Anterior cingulate cortex (tissue), 58 donors: ENCODE data around the gene LTBR.
A peak's percentile ranks its signal among the peaks of the same experiment; 100 is the strongest.
"Not testable (repeated sequence)": the region's sequence is repeated elsewhere in the genome, so short reads cannot be mapped to it uniquely, and the experiment has no call there.

Experiments
- DNase-seq, 58 donors: peaks; one replicate each; lab custom pipeline; 2025; lab: John Stamatoyannopoulos, UW

LTBR gene

DNA sequence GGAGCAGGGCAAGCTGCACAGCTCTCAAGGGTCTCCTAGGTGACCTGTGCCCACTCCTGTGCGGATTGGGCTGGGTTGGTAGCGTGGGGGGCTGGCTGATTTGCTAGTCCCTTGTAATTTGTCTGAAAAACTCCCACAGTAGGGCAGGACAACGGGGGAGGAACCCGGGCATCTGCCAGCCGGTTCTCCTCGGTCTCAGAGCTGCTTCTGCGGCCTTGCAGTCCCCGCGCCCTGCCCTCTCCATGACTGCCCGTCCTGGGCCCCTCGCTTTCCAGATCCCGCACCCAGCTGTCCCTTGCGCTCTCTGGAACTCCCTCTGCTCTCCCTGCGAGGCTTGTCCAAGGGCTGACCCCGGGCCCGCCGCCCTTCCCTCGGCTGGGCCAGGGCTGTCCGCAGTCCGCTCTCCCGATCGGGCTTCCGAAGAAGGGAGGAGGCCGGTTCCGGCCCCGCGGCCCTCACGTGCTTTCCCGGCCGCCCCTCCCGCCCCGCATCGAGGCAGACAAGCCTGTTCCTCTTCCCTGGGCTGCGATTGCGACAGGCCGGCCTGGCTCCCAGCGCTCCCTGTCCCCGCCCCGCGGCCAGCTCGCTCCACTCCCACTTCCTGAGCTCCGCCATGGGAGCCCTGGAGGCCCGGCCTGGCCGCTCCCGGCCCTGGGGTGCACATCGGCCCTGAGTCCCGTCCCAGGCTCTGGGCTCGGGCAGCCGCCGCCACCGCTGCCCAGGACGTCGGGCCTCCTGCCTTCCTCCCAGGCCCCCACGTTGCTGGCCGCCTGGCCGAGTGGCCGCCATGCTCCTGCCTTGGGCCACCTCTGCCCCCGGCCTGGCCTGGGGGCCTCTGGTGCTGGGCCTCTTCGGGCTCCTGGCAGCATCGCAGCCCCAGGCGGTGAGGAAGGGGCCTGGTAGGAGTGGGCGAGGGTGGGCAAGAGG, at the start of gene LTBR:
Gene LTBR, plus strand, starts transcription at position 591 of the 927 bp plus-strand sequence. Its CDS starts 197 bp downstream, at position 788.
- DNase-seq = peak in 50 of 58 donors; percentile 25 to 72 (median 48)

DNA sequence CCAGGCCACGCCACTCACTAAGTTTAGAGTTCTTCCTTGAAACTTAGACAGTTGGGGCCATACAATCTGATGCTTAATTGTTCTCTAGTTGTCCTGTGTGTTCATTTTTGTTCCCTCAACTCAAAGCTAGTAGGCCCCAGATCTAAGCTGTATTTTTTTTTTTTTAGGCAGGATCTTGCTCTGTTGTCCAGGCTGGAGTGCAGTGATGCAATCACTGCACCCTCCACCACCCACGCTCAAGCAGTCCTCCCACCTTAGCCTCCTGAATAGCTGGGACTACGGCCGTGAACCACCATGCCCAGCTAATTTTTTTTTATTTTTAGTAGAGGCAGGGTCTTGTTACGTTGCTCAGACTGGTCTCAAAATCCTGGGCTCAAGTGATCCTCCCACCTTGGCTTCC, 49.6 kb upstream of the LTBR start:
- no peak for DNase-seq

DNA sequence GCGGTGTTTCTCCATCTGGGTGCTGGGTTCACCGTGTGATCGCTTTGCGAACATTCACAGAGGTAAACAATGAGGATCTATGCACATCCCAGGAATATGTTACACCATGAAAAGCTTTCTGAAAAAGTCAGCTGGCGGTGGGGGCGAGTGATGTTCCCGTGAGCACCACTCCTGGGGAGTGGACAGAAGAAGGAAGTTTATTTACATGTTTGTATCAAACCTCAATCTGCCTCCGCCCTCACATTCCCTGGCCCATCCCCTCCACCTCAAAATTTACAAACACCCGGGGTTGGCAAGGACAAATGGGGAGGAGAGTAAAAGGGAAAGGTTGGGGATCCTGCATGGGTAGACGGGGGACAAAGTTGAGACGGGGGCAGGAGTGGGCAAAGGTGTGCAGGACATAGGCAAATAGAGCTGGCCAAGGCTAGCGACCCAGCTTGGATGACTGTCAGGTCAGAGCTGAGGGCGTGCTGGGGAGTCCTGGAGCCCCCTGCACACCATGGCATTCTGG, 49.0 kb upstream of the LTBR start:
- no peak for DNase-seq

DNA sequence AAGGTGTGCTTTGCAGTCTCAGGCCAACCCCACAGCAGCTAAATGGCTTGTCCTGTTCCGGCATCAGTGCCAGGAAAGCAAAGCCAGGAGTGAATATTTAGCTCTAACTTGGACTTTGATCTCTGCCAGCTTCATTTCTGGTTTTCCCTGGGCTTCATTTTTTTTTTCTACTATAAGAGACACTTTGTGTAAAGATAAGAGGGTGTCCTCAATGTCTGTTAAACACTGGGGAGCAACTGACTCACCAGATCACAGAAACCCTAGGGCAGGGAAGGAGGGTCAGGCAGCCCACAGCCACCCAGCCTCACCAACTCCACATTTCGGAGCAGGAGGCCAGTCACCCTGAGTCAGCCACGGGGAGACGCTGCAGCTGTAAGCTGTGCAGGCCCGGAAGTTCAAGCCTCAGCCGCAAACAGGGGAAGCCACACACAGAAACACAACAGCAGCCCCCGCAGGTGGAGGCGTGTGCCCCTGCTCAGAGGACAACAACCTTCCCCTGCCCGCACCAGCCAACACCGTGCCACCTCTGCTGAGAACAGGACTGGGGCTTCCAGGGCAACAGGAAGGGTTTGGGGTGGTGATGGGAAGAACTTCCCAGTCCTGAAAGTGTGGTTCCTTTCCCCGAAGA, 48.4 kb upstream of the LTBR start:
- DNase-seq = peak in 15 of 58 donors; percentile 11 to 64 (median 31)

DNA sequence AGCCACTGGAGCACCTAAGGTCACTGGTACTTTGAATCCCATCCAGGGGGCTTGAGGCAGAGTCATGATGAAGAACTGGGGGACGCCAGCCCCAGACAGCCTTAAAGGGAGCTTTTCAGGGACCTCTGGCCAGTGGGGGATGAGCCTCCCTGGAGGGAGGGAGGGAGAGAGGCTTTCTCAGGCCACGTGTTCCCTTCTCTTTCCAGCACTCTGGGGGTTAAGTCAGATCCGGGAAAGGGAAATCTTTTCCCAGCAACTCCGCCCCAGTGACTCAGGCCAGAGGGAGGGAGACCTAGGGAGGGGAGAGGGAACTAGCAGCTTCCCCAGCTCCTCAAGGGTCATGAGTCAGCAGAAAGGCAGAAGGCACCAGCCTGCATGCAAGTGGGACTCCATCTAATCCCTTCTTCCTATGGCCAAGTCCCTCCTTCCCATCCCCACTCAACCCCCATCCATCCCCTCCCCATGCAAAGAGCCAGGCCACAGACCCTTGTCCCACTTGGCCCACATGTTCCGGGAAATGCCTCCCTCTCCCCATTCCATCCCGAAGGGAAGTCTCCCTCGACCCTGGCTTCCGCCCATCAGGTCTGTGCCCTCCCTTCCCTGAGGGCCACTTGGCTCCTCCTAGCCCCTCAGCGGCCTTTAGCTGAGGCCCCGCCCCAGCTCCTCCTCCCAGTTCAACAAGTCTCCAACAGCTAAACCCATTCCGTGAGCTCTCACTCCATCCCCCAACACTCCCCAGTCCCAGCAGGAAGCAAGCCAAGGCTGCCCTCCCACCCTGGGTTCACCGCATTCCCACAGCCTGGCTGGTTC, 47.7 kb upstream of the LTBR start:
- peak in 50 of 58 donors; percentile 25 to 95 (median 66) for DNase-seq

DNA sequence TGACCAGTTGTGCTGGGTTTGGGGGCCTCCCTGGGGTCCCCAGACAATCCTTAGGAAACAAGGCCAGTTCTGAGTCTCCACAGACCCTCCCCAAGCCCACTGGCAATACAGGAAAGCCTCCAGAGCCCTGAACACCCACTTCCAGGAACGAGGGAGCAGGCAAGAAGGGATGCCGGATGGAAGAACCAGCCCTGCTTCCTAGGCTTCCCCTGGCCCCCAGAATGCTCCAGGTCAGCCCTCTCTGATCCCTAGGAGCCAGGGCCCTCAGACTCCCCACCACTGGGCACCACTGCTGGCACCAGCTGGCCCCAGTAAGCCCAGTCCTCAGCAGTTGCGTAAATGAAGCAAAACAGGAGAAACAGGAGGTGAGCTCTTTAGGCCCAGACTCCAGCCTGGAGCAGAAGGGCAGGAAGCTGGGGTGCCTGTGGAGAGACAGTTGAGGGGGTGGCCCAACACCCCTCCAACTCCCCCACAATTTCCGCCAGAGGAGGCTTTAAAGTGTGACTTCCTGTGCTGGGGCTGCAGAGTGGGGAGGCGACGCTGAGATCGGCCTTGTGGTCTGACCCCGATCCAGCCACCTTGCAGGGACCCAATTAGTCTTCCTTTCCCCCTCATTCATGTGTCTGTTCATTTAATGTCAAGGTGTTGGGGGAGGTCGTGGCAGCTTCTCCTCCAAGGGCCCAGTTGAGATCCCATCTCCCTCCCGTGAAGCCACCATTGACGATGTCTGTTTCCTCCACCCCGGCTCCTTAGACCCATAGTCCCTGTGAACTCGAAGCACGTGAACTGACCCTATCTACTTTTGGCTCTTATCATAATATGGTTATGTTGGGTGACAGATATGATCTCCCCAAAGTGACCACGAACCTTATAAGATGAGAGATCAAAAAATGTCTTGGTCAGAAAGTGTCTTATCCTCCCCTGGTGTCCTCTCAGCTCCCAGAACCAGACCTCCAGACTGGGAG, 46.8 kb upstream of the LTBR start:
- no peak for DNase-seq

DNA sequence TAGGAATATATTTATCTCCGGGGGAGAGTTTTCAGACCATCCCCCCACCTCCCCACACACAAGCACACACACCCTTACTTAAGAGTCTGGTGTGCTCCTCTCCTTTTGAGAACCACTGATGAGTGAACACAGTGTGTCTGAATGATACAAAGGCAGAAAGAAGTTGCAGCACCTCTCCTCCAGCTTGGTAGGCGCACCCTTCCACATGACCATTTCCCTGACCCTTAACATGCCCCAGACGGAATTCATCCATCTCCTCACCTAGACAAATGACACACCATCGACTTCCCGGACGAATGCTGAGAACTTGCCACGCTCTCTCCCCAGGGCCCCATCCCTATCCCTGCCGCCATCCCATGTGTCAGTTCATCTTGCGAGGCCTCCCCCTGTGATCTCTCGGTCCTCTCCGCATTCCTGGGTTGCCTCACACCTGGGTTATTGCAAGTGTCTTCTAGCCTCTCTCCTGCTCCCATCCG, 46.0 kb upstream of the LTBR start:
- DNase-seq = no peak

DNA sequence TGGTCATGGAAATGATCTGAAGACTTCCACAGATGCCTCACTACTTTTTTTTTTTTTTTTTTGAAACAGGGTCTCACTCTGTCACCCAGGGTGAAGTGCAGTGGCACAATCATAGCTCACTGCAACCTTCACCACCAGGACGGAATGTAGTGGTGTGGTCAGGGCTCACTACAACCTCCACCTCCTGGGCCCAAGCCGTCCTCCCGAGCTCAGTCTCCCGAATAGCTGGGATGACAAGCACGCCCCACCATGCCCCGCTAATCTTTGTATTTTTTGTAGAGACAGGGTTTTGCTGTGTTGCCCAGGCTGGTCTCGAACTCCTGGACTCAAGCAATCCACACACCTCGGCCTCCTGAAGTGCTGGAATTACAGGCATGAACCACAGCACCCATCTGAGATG, 45.4 kb upstream of the LTBR start:
- DNase-seq = not testable (repeated sequence)

DNA sequence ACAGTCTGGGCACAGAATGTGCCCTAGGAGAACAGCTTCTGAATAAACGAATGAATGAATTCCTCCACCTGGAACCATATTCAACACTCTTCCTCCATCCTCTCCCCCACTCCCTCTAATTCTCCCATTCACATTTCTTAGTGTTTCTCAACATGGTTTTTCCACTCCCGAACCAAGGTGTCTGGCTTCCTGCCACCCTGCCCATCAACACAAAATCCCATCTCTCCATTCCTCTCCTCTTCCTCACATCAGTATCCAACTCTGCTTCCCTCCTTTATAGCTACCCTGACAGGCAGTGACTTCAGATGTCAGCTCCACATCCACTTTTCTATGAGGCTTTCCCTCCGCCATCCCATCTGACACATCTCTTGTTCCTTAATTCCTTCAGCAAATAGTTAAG, 45.0 kb upstream of the LTBR start:
- DNase-seq = no peak

DNA sequence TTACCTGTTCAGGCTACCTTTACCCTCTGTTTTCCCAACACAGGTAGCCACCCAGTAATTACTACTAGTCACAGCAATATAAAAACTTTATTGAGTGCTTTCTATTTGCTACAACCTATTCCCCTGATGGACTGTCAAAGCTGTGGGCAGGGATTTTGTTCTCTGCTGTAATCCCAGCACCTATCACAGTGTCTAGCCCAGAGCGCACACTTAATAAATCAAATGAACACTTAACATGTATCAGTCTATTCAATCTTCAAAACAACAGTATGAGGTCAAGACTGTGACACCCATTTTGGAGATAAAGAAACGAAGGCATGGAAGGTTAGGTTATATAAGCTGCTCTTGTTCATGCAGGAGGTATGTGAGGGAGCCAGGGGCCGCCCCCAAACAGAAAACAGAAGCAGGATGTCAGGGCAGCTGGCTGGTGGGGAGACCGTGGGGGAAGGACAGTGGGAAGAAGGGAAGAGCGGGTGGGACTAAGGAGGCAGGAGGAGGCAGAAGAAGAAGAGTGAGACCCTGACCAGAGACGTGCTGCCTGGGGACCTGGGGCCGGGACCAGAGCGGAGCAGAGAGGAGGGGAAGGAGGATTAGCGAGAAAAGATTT, 43.8 kb upstream of the LTBR start:
- DNase-seq = peak in 1 of 58 donors; percentile 15

DNA sequence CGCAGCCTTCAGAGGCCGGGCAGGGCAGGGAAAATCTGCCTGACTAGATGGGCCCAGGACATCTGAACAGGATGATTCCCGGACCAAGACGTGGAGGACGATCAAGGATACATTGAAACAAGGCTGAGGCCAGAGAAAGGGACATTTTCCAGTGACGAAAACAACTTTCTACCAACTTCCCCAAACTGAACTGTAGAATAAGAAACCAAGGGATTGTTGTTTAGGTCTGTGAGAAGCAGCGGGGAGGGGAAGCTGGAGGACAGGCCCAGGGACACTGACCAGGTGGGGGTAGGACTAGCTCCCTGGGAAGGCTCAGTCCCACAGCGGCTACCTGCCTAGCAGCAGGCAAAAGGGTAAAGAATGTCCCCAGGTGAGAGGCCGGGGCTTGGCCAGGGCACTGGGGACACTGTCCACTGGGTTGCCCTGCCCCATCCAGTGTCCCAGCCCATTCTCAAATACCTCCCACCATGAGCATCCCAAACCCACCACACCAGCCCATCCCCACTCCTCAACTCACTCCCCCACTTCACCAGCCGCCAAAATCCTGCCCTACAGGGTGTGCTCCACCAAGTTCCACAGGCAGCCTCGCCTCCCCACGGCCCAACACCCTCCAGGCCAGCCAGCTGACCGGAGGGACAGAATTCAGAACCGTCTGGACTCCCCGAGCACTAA, 43.1 kb upstream of the LTBR start:
- DNase-seq = no peak

DNA sequence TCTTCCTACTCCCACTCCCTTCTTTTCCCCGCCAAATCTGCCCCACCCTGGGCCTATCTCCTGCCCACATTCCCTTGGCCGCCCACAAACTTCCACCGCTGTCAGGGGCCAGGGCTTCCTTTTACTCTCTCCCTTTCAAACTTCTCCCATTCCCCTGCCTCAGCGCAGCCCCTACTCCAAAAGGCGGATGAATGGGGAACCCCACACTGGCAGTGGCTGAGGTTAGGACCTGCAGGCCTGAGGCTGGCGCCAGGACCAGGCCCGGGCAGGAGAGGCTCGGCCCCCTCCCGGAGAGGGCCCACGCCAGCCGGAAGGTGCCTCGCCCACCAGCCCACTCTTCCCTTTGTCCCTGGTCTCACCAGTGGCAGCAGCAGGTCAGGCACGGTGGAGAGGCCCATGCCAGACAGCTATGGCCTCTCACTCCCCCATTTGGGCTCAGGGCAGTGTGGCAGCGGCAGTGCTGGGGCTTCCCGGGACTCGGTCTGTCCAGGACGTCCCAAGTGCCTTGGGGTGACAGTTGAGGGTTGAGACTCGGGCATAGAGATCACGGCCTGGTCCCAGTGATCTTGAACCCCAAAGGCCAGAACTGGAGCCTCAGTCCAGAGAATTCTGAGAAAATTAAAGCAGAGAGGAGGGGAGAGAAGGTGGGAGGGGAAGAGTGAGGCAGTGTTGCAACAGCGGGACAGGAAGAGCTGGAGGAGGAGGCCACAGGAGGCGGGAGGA, 42.4 kb upstream of the LTBR start, which contains the start of gene TNFRSF1A:
Gene TNFRSF1A, minus strand, starts transcription at position 660 of the 723 bp plus-strand sequence. Its CDS starts 262 bp downstream, at position 398.
- DNase-seq = peak in 23 of 58 donors; percentile 18 to 67 (median 32)

DNA sequence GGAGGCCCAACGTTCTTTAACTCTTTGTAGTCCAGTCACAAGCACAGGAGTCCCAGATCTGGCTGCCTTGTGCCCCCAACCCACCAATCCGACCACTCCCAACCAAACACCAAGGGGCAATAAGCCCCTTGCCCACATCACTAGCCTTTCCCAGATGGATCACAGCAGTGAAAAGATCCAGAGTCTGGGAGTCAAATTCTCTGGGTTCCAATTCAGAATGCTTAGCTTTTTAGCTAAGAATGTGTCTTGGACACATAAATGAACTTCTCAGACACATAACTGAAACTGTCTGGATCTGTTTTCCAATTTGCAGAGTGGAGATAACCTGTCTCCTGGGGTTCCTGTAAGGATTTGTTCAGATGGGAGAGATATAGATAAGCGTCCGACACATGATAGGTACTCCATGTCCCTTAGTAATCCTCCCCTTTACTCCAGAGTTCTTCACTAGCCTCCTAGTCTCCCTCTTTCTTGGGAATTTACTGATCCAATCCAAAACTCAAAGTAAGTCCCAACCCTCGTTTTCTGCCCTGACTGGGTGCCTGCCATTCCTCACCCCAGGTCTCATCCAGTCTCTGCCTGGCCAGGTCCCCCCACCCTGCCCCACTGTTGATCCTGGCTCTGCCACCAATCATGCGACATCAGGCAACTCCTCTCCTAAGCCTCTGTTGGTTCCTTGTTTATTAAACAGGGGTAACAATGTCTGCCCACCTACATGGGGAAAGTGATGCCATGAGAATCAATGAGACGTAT, 41.6 kb upstream of the LTBR start:
- DNase-seq = no peak

DNA sequence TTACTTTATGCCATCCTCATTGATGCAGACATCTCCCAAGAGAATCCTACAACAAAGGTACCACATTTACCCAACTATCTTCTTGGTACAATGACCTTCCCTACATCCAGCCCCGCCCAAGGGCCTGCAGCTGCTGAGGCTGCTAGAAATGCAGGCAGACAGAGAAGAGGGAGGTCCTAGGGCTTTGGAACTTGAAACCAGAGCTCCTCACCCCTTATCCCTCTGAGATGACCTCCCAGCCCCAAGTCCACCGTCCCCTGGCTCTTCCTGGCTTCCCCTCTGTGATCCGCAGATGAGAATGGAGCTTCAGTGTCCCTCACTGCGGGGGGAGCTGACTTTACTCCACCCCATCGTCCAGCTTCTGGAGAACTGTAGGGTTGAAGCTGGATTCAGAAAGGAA, 40.4 kb upstream of the LTBR start:
- no peak for DNase-seq

DNA sequence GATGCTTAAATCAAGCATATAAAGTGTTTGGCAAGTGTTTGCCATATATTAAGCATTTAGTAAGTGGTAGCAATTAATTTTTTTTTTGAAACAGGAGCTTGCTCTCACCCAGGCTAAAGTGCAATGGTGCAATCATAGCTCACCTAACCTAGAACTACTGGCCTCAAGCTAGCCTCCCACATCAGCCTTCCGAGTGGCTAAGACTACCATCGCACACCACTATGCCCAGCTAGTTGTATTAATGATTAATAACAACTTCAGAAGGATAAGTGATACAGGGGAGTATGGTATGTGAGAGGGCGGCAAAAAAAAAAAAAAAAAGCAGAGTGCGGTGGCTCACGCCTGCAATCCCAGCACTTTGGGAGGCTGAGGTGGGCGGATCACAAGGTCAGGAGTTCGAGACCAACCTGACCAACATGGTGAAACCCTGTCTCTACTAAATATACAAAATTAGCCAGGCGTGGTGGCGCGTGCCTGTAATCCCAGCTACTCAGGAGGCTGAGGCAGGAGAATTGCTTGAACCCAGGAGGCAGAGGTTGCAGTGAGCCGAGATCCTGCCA, 39.8 kb upstream of the LTBR start:
- not testable (repeated sequence) for DNase-seq

DNA sequence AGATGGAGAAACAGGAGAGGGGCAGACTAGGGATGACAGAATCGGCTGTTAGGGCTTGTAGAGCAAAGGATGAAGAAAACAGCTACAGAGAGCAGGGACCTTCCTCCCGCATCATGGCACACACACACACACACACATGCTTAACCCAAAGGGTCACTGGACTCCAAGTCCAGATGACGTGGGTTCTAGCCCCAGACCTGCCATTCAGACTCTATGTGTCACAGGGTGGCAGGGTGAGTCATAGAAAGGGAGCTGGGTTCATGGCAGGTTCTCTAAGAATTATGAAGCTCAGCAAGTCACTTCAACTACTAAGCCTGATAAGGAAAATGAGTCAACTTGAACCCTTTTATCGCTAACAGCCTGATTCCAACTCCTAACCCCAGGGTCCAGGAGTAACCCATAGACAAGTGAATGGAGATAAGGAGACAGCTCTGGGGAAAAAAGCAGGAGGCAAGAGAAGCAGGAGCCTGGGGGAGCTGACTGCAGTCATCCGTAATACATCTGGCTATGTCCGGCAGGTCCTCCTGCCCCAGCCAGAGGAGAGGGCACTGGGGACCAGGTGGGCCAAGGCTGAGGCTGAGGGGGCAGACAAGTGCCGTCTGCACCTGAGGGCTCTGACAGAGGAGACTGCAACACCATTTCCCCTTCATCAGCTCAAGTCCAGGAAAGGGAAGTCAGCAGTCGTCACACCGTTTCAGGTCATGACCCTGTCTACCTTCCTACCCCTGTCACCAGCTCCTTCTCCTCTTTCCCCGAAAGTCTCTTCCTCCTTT, 38.5 kb upstream of the LTBR start:
- no peak for DNase-seq
